GM10266 (cell line): ENCODE measurements around the gene KRTAP7-1.

ENCODE experiments used
- DNase-seq: peaks from one replicate; pipeline ENCODE4 v3.0.0; 2012; ENCODE audit errors: extremely low spot score
- CTCF ChIP-seq: IDR thresholded peaks from 2 replicates; pipeline ENCODE4 v1.5.1; 2012; ENCODE audit warnings: mild to moderate bottlenecking, low read depth; ENCODE audit not compliant: control insufficient read depth, insufficient read depth; ENCODE audit errors: missing control alignments

The KRTAP7-1 gene

DNA sequence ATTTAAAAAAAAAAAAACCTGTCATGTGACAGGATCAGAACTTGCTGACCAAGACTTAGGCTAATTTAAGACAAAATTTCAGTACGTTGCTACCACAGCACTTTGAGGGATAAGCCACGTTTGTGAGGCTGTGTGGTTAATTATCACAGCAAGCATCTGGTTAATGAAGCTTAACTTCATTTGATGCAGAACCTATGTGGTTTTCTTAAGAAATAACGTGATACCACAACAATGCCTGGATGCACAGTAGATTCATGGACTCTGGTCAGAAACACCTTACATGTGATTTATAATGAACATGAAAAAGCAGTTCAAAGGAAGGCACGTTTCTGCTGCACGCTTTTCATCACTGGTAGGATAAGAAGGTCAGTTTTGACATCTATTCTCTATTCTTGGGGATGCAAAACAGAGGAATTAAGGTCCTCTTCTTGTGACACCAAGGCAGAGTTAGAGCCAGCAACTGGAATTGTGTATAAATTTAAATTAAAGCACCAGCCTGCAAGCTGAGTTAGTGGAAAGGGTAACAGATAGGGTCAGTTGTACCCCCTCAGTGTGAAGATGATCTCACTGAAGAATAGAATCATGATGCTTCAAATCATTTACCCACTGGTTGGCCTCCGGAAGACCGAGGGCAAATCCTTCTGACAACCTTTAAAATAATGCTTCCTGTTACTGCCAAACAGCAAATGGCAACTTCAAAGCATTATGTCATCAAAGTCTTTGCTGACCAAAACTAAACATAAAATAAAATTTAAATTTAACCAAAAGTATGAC, 10.5 kb downstream of the KRTAP7-1 start:
- no peak for TF ChIP-seq CTCF
- no peak for DNase-seq

- TF ChIP-seq CTCF, result no peak
- DNase-seq, result no peak
Observed at GRCh38 chr21:30813174-30813573, 16.4 kb downstream of the KRTAP7-1 start, which contains the start of gene KRTAP8-1. KRTAP8-1 (minus strand) TSS chr21:30813274; CDS start chr21:30813220, 54 bp downstream.

DNA sequence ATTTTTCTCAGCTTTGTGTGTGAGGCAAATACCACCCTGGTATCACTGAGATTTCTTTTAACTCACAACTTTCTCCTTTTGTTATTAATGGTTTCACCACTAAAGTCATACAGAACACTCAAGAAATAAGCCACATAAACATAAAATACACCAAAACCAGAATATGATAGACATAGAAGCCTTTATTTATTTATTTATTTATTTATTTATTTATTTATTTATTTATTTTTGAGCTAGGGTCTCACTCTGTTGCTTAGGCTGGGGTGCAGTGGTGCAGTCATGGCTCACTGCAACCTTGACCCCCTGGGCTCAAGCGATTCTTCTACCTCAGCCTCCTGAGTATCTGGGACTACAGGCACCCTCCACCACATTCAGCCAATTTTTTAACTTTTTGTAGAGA, 29.0 kb downstream of the KRTAP7-1 start:
- DNase-seq, result no peak
- TF ChIP-seq CTCF, result no peak

- no peak for DNase-seq
- no peak for TF ChIP-seq CTCF
Observed at GRCh38 chr21:30793581-30794314, 35.8 kb downstream of the KRTAP7-1 start.

DNA sequence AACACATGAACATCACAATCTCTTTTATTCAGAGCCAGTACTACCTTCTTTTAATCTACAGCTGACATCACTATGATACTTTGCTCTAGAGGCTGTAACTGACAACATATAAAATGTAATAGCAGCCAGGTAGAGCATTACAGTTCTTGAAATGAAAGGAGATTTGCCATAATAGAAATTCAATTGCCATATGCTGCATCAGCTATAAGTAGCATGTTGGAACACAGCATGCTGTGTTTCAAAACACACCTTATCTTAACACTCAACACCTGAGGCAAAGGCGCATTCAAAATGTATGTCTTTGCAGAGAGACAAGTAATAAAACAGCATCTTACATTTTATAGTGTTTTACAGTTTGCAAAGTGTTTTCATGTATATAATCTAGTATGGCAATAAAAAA, 50.3 kb downstream of the KRTAP7-1 start:
- no peak for DNase-seq
- TF ChIP-seq CTCF, result no peak
